OCI-LY7 (cell line): ENCODE results near the gene MS4A15. TPM values are rescaled to one million over a fixed set of nuclear protein-coding genes. Genes with fewer than 3 reads are reported as not detected.

Experiments
- BruUV-seq: library from RNA; stranded (reverse); fragments of 400-500 nt; replicated peaks from 2 replicates; lab custom pipeline; 2021; lab: Mats Ljungman, UMichigan
- CTCF ChIA-PET: fragments of 300-600 bp; sonication (Branson Sonifier 250); formaldehyde crosslinking; loops from one replicate; lab custom pipeline; 2022; ENCODE audit warnings: antibody characterized with exemption; ENCODE audit not compliant: unreplicated experiment; lab: Charles Lee
- POLR2A ChIA-PET: fragments of 300-600 bp; sonication (Branson Sonifier 250); formaldehyde crosslinking; loops from one replicate; lab custom pipeline; 2022; ENCODE audit warnings: antibody characterized with exemption; lab: Charles Lee
- DNase-seq: peaks from one replicate; pipeline ENCODE4 v3.0.0-alpha.2; 2015; ENCODE audit warnings: low spot score
- H2AFZ ChIP-seq: fragments of 200-600 bp; sonication (generic), shearing (Covaris generic); 2 replicates; pipeline ENCODE4 v1.6.1; 2014; ENCODE audit warnings: mild to moderate bottlenecking, antibody characterized with exemption, low read length, moderate library complexity
- H3K27ac ChIP-seq: fragments of 200-600 bp; sonication (generic); 2 replicates; pipeline ENCODE4 v1.5.1; 2014; ENCODE audit warnings: mixed run types, low read depth, mild to moderate bottlenecking, moderate library complexity, low read length, inconsistent platforms; ENCODE audit not compliant: poor library complexity, severe bottlenecking
- H3K36me3 ChIP-seq: fragments of 200-600 bp; sonication (generic); 2 replicates; pipeline ENCODE4 v1.6.1; 2014; ENCODE audit warnings: mild to moderate bottlenecking, antibody characterized with exemption, low read length, moderate library complexity, mixed read lengths; ENCODE audit not compliant: insufficient read depth
- H3K4me1 ChIP-seq: fragments of 200-600 bp; sonication (generic); 2 replicates; pipeline ENCODE4 v1.5.1; 2014; ENCODE audit warnings: mild to moderate bottlenecking, low read length; ENCODE audit not compliant: insufficient read depth, poor library complexity, severe bottlenecking
- H3K4me2 ChIP-seq: fragments of 200-600 bp; sonication (generic); 2 replicates; pipeline ENCODE4 v1.6.1; 2014; ENCODE audit warnings: mild to moderate bottlenecking, low read length
- H3K4me3 ChIP-seq: fragments of 200-600 bp; sonication (generic); 2 replicates; pipeline ENCODE4 v1.5.1; 2014; ENCODE audit warnings: mild to moderate bottlenecking, low read depth, low read length; ENCODE audit not compliant: poor library complexity, severe bottlenecking
- H3K79me2 ChIP-seq: fragments of 200-600 bp; sonication (generic); 2 replicates; pipeline ENCODE4 v1.6.1; 2016; ENCODE audit warnings: low read depth, mild to moderate bottlenecking, low read length, moderate library complexity, mixed read lengths; ENCODE audit not compliant: insufficient read depth
- H3K9me2 ChIP-seq: fragments of 200-600 bp; sonication (generic); 2 replicates; pipeline ENCODE4 v1.6.1; 2016; ENCODE audit warnings: mild to moderate bottlenecking, low read length, mixed read lengths; ENCODE audit not compliant: insufficient read depth
- H3K9me3 ChIP-seq: fragments of 200-600 bp; sonication (generic); 2 replicates; pipeline ENCODE4 v1.6.1; 2014; ENCODE audit warnings: mild to moderate bottlenecking, mixed run types, low read length, mixed read lengths
- H4K20me1 ChIP-seq: fragments of 200-600 bp; sonication (generic); 2 replicates; pipeline ENCODE4 v1.6.1; 2014; ENCODE audit warnings: mild to moderate bottlenecking, antibody characterized with exemption, low read length, moderate library complexity, mixed read lengths; ENCODE audit not compliant: insufficient read depth
- EZH2phosphoT487 ChIP-seq: fragments of 200-600 bp; sonication (generic); IDR thresholded peaks from 2 replicates; pipeline ENCODE4 v1.6.1; 2018; ENCODE audit warnings: low read depth, borderline replicate concordance, mild to moderate bottlenecking, mixed run types, antibody characterized with exemption, low read length, moderate library complexity, mixed read lengths
- intact Hi-C: fragments of 100-400 bp; cut with micrococcal nuclease; formaldehyde crosslinking; loops from one replicate; pipeline ENCODE4 v1.10.0; 2022; ENCODE audit not compliant: unreplicated experiment
- total RNA-seq, 2 experiments: library from RNA; depleted of rRNA in 1 of 2; stranded (reverse); fragments of >200 nt in 1 of 2; shearing (Covaris generic) in 1 of 2; gene quantifications; 2 replicates each; pipeline ENCODE4 v1.2.3, GENCODE V29; 2014 to 2022
- TF ChIP-seq, protein P1 (sequence below): fragments of 200-600 bp; sonication (generic); conservative IDR thresholded peaks from 2 replicates; pipeline ENCODE4 v1.5.1; 2014; ENCODE audit warnings: mild to moderate bottlenecking, antibody characterized with exemption, low read length, moderate library complexity, mixed read lengths

Gene MS4A15
- total RNA-seq, 2 experiments from 2014 or later: not detected

DNA sequence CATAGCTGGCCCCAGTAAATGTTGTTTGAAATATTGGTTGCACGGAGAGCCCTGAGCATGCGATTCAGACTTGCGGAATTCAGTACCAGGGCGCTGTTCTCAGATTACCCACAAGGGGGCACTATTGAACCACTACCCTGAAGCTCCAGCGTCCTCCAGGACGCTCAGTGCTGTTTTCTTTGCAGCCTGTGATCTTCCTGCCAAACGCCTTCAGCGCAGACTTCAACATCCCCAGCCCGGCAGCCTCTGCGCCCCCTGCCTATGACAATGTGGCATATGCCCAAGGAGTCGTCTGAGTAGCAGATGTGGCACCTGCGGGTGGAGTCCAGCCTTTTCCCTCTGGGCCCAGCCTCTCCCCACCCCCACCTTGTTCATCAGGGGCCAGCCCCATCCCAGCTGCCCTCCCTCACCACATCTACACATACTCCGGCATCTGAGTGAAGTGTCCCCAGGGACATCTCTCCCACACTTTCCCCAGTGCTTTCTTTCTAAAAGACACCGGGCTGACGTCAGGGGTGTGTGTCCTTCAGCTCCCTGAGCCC is 18.8 kb downstream of the MS4A15 start:
- H3K36me3 ChIP-seq: no peaks in the 10 kb centered on the region
- no peaks in the 10 kb centered on the region for H3K79me2 ChIP-seq
- H3K4me3 ChIP-seq: no peak overlapping the region
- POLR2A ChIA-PET: interaction anchor here (0.6 kb wide), 3 partner anchors 13 to 961 kb away, joined by 3 read pairs; no protein-coding TSS in a partner anchor
- peak; percentile 91 for DNase-seq
- no peaks in the 10 kb centered on the region for H4K20me1 ChIP-seq
- 0 out of 2 replicates have a peak overlapping the region, but pooled peaks have one; percentile 29 for H2AFZ ChIP-seq
- H3K4me1 ChIP-seq: no peaks in the 10 kb centered on the region
- H3K27ac ChIP-seq: no peak overlapping the region
- CTCF ChIA-PET: no interaction called here
- no peaks in the 10 kb centered on the region for H3K9me3 ChIP-seq
- intact Hi-C loops: loop anchor here (1.0 to 2.0 kb wide), 3 partner anchors 55 to 354 kb away; no protein-coding TSS in a partner anchor
- H3K4me2 ChIP-seq: 0 out of 2 replicates have a peak overlapping the region, but pooled peaks have one; percentile 5
- TF ChIP-seq EZH2phosphoT487: no peak
- TF ChIP-seq, protein P1, sequence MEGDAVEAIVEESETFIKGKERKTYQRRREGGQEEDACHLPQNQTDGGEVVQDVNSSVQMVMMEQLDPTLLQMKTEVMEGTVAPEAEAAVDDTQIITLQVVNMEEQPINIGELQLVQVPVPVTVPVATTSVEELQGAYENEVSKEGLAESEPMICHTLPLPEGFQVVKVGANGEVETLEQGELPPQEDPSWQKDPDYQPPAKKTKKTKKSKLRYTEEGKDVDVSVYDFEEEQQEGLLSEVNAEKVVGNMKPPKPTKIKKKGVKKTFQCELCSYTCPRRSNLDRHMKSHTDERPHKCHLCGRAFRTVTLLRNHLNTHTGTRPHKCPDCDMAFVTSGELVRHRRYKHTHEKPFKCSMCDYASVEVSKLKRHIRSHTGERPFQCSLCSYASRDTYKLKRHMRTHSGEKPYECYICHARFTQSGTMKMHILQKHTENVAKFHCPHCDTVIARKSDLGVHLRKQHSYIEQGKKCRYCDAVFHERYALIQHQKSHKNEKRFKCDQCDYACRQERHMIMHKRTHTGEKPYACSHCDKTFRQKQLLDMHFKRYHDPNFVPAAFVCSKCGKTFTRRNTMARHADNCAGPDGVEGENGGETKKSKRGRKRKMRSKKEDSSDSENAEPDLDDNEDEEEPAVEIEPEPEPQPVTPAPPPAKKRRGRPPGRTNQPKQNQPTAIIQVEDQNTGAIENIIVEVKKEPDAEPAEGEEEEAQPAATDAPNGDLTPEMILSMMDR: peak; percentile 93
- no TSS peak for BruUV-seq
- H3K9me2 ChIP-seq: no peaks in the 10 kb centered on the region

DNA sequence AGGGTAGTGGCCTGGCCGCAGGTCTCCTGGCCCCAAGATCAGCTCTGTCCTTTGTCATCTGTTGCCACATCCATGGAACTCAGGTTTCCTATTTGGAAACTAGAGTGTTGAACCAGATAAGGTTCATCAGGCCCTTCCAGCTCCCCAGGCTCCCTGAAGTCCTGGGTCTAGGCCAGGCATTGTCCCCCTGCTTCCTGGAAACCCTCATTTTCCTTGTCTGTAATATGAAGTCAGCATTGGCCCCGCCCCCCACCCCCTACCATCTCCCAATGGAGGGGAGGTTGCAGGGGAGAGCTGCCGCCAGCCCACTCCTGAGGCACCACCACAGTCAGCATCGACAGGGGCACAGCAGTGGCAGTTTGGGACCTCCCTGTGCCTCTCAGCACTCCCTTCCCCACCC is 19.5 kb downstream of the MS4A15 start:
- Histone ChIP-seq H3K4me2 (no peak overlapping the region), H2AFZ (no peak overlapping the region), H3K27ac (no peak overlapping the region), H3K9me3 (no peaks in the 10 kb centered on the region), H3K79me2 (no peaks in the 10 kb centered on the region), H3K4me3 (no peak overlapping the region), H3K4me1 (no peaks in the 10 kb centered on the region), H3K36me3 (no peaks in the 10 kb centered on the region), H4K20me1 (no peaks in the 10 kb centered on the region), H3K9me2 (no peaks in the 10 kb centered on the region)
- DNase-seq: no peak
- ChIA-PET POLR2A (interaction anchor here (0.6 kb wide), 2 partner anchors 12 to 215 kb away, joined by 3 read pairs; no protein-coding TSS in a partner anchor), CTCF (interaction anchor here (1.6 kb wide), 1 partner anchor 13 kb away, joined by 5 read pairs; no protein-coding TSS in a partner anchor)
- intact Hi-C loops: no loop called here
- TF ChIP-seq, protein P1: no peak
- TF ChIP-seq EZH2phosphoT487: no peak
- BruUV-seq: no TSS peak

DNA sequence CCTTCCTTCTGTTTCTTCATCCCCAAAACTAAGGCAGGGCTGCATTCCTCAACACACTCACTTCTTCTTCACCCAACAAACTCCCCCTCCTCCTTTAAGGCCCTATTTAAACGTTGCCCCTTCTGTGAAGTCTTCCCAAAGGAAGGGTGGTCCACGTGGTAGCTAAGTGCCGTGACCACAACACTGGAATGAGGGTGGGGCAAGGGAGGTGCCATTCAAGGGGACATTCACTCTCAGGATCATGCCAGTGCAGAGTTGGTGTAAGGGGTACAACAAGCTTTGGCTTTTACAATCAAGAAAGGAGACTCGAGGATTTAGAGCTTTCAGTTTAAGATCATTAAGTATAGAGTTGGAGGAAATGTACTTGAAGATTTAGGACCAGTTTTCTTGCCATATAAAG is 20.4 kb downstream of the MS4A15 start:
- no peaks in the 10 kb centered on the region for H3K9me3 ChIP-seq
- H4K20me1 ChIP-seq: no peaks in the 10 kb centered on the region
- H2AFZ ChIP-seq: no peak overlapping the region
- intact Hi-C loops: no loop called here
- H3K4me1 ChIP-seq: no peaks in the 10 kb centered on the region
- no peak overlapping the region for H3K4me3 ChIP-seq
- H3K4me2 ChIP-seq: no peak overlapping the region
- BruUV-seq: no TSS peak
- ChIA-PET CTCF (interaction anchor here (1.6 kb wide), 1 partner anchor 14 kb away, joined by 5 read pairs; no protein-coding TSS in a partner anchor), POLR2A (no interaction called here)
- no peak for DNase-seq
- no peaks in the 10 kb centered on the region for H3K9me2 ChIP-seq
- H3K79me2 ChIP-seq: no peaks in the 10 kb centered on the region
- H3K36me3 ChIP-seq: no peaks in the 10 kb centered on the region
- H3K27ac ChIP-seq: no peak overlapping the region
- TF ChIP-seq, protein P1: no peak
- TF ChIP-seq EZH2phosphoT487: no peak
